HL-60/S4 (cell line): ENCODE data around the gene RNU7-1.

Source experiments
- in situ Hi-C: fragments of 300-500 bp; cut with MboI; formaldehyde crosslinking; loops from 2 replicates; pipeline ENCODE4 v1.14.3; 2022; ENCODE audit warnings: low sequenced_read_pairs

RNU7-1 gene

DNA sequence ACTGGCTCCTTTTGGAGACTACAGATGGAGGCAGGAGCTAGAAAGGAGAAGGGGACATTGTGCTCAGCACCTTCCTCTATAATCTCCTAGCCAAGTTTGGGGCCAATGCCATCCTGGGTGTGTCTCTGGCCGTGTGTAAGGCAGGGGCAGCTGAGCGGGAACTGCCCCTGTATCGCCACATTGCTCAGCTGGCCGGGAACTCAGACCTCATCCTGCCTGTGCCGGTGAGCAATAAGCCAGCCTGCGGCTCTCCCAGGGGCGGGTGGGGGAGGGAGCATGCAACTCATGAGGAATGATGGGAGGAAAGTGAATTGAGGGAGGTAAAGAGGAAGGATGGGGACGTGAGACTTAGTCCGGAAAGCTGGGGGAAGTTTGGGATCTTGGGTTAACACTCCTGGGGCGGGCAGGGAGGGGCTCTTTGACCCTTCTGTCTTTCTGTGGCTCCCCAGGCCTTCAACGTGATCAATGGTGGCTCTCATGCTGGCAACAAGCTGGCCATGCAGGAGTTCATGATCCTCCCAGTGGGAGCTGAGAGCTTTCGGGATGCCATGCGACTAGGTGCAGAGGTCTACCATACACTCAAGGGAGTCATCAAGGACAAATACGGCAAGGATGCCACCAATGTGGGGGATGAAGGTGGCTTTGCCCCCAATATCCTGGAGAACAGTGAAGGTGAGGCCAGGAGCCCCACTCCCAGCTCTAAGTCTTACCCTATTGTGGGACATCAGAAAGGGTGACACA, 26.0 kb upstream of the RNU7-1 start:
- in situ Hi-C loops: no loop called here

DNA sequence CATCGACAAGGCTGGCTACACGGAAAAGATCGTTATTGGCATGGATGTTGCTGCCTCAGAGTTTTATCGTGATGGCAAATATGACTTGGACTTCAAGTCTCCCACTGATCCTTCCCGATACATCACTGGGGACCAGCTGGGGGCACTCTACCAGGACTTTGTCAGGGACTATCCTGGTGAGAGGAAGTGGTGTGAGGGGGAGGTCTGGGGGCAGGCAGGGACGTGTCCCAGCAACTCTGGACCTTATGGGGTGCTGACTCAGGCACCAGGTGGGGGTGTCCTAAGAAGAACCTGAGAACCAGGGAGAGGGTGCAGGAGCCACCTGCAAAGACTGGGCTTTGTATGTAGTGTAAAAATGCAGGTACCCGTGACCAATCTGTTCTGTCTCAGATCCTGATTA, 24.0 kb upstream of the RNU7-1 start:
- in situ Hi-C loops: no loop called here

DNA sequence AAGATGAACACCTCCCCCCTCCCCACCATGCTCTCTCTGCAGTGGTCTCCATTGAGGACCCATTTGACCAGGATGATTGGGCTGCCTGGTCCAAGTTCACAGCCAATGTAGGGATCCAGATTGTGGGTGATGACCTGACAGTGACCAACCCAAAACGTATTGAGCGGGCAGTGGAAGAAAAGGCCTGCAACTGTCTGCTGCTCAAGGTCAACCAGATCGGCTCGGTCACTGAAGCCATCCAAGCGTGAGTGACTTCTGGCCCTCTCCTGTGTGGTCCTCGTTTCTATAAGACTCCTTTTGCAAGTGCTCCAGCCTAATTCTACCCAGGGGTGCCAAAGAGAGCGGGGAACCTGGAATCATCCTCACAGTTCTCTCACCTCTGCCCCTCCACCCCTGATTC, 22.1 kb upstream of the RNU7-1 start:
- in situ Hi-C loops: no loop called here

DNA sequence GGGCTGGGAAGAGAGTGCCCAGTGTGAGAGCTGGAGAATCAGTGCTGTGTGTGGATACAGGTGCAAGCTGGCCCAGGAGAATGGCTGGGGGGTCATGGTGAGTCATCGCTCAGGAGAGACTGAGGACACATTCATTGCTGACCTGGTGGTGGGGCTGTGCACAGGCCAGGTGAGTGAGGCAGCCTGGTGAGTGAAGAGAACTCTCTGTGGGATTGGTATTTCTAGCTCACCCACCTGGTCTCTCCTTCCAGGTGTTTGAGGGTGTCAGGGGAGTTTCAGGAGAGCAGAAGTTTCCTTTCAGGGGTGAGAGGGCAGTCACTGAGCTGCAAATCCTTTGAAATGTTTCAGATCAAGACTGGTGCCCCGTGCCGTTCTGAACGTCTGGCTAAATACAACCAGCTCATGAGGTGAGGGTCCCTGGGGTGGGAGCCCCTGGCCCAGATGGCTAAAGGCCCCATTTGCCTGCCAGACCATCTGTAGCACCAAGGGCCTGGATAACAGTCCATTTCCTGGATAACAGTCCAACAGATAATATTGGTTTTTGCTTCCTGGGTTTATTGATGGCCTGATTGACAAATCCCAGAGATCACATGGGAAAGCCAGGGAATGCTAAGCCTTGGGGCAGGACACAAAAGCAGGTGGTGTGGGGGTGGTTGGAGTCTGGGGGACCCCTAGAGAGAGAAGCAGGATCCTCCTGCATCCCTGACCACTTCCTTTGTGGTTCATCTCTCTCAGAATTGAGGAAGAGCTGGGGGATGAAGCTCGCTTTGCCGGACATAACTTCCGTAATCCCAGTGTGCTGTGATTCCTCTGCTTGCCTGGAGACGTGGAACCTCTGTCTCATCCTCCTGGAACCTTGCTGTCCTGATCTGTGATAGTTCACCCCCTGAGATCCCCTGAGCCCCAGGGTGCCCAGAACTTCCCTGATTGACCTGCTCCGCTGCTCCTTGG, 21.3 kb upstream of the RNU7-1 start:
- in situ Hi-C loops: no loop called here

DNA sequence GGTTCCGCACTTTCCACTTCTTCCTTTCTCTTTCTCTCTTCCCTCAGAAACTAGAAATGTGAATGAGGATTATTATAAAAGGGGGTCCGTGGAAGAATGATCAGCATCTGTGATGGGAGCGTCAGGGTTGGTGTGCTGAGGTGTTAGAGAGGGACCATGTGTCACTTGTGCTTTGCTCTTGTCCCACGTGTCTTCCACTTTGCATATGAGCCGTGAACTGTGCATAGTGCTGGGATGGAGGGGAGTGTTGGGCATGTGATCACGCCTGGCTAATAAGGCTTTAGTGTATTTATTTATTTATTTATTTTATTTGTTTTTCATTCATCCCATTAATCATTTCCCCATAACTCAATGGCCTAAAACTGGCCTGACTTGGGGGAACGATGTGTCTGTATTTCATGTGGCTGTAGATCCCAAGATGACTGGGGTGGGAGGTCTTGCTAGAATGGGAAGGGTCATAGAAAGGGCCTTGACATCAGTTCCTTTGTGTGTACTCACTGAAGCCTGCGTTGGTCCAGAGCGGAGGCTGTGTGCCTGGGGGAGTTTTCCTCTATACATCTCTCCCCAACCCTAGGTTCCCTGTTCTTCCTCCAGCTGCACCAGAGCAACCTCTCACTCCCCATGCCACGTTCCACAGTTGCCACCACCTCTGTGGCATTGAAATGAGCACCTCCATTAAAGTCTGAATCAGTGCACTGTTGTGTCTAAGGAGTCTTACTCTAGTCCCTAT, 20.4 kb upstream of the RNU7-1 start:
- in situ Hi-C loops: no loop called here

DNA sequence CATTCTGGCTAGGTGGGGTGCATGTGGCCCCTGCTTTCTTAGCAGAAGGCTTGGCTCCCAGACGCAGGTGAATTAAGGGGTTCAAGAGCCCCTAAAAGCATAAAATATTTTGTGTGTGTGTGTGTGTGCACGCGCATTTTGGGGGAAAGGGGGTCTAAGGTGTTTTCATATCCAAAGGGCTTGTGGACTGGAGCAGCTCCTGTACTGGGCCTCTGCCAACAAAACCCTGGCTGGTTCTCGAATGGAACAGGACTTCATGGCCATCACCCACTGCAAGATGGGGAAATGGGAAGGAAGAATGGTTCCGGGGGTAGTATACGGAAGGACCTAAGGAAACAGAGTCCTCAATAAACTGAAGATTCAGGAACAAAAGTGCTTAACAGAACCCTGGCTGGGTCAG, 19.8 kb upstream of the RNU7-1 start:
- in situ Hi-C loops: no loop called here

DNA sequence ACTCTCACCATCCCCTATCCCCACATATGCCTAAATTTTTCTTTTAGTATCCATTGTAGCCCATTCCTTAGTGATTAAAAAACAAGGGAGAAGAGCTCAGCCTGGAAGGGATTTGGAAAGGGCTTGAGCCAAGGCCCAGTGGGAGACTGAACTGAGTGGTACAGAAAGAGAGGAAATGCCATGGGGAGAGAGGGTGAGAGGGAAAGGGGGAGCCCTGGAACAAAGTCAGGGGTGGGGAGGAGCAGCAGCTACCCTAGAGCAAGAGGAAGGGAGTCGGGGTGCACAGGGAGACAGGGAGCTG, 18.4 kb upstream of the RNU7-1 start:
- in situ Hi-C loops: loop anchor here (25.0 kb wide), 1 partner anchor 187 kb away; the partner anchor contains the start of gene C1RL

DNA sequence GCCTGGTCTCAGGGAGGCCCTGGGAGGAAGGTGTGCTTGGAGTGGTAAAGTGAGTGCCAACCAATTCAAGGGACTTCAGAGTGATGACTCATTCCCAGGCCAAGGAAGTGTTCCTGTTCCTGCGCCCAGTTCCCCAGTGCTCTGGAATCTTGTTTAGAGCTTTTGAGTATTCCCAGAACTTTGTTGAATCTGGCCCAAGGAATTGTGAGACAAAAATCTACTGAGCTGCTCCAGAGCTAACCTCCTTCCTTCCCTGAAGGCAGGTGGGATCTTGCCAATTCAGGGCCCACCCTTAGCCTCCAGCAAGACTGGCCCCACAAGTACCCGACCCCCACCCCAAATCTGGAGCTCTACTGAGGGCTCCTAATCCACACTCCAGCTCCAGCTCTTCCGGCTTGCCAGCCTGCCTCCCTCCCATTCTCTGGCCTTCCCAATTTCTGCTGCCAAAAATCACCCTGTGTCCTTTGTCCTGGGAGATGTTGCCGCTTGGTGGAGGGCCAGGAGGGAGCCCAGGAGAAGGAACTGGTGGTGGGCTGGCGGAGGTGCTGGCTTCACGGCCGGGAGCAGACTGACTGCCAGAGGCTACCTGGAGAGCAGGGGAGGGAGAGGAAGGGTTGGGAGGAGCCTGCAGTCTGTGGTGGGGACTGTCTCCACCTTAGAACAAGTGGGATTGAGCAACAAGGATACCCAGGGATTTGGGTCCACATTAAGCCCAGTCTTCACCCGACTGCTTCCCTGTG, 17.9 kb upstream of the RNU7-1 start:
- in situ Hi-C loops: loop anchor here (25.0 kb wide), 1 partner anchor 187 kb away; the partner anchor contains the start of gene C1RL

DNA sequence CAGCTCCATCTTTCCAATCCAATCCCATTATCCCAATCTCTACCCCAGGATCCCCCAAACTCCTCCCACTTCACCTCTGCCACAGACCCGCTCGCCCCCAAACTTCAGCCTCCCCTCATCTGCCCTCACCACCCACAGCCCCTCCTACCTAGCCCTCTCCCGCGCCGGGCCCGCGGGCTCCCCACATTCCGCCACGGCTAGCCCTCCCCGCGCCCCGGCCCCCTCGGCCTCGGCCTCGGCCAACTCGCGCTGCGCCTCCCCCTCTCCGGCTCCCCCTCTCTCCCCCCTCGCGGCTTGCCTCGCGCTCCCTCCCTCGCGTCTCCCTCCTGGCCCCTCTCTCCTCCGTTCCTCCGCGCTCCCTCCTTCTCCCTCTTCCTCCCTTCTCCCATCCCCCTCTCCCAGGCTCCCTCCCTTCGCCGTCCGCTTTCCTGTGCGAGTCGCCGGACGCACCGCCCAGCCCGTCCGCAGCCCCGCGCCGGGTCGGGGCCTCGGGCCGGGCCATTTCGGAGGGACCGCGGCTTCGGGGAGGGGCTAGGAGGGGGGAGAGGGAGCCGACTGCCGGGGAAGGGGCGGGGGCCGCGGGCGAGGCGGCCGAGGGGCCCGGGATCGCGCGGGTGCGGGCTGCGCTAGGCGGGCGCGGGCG, 16.1 kb upstream of the RNU7-1 start, which contains the start of gene ATN1:
ATN1 (plus strand) TSS at position 581 of the 643 bp plus-strand sequence. CDS start 6,043 bp downstream, outside the sequence.
- in situ Hi-C loops: loop anchor here (25.0 kb wide), 1 partner anchor 185 kb away; the partner anchor contains the start of gene C1RL

DNA sequence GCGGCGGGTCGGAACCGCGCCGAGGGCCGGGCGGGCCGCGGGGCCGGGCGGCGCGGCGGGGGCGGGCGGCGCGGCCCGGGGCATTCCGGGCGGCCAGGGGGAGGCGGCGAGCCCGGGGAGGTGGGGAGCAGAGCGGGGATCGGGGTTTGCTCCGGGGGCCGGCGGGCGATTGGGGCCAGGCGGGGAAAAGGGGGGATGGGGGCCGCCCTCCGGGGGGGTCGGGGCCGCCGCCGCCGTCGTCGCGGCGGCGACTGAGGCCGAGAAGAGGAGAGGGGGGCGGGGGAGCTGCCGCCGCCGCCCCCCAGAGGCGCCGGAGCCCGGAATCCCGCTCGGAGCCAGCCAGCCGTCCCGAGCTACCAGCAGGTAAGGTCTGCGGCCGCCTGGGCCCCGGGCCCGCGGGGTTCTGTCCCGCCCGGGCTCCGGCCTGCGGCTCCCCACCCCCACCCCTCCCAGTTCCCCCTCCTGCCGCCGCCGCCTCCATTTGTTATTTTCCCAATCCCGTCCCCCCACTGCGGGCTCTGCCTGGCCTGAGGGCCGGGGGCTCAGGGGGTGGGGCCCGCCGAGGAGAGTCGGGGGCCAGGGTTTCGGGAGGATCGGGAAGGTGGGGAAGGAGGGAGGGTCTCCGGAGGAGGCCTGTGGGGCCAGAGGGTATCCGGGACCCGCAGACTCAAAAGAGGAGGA, 15.5 kb upstream of the RNU7-1 start:
- in situ Hi-C loops: loop anchor here (25.0 kb wide), 1 partner anchor 184 kb away; the partner anchor contains the start of gene C1RL

DNA sequence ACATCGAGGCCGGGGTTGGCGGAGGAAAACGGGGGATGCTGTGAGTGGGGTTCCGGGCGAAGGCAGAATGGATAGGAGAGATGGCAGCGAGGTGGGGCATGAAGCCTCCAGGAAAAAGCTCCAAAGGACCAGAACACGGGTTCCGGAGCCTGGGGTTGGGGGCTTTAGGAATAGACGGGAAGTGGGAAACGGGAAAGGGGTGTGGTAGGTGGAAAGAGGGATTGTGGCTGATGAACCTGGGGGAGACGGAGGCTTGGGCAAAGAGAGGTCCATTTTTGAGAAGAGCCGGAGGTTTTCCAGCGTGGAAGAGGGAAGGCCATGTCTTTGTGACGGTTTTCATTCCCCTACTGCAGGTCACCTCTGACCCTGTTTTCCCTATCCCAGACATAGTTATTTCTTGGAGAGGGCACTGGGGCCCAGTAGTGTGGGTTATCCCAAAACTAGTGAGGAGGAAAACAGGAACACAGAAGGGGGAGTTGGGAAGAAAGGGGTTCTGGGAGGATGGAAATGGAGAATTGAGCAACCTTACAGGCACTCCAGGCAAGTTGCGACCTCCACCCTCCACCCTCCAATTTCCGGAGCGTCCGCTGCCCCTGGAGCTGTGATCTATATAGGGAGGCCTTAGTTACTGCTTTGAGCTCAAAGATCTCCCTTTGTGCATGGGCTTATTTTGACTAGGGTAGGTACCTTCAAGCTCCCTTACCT, 14.8 kb upstream of the RNU7-1 start:
- in situ Hi-C loops: loop anchor here (25.0 kb wide), 1 partner anchor 183 kb away; the partner anchor contains the start of gene C1RL

DNA sequence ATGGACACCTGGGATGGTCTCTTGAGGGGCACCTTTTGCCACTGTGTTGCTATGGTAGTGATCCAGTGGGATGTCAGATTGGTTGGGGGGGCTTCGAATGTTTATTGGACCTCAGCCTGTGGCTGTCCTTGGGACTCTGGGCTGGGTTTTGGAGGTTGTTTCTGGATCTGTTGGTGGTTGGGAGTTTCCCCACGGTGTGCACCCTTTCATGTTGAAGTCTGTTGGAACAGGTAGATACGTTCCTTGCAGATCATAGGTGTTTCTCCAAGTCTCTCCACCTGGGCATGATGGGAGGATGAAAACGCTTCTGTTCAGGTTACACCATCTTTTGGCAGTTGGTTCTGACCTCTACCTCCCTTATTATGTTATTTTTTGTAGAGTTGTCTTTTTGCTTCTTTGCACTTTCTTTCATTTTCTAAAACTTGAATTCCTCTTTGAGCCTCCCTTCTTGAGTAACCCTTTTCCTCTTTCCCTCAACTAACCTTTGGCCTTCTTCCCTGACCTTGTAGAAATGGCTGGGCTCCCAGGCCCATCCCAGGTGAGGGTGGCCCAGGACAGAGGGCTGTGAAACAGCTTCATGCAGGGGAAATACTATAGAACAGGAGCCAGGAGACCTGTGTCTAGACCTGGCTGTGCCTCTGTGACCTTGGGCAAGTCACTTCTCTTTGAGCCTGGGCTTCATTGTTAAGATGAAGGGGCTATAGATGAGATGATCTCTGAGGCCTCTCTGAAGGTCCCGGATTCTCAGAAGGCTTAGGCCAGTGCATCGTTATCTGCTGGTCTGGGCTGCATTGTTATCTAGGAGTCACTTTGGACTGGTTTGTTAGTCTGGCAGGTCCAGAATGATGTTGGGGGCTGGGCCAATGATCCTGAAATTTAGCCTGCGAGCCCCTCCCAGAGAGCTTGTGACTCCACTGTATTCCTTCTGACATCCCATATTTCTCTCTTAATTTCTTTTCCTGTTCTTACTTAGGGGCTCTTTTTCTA, 13.9 kb upstream of the RNU7-1 start:
- in situ Hi-C loops: loop anchor here (25.0 kb wide), 1 partner anchor 183 kb away; the partner anchor contains the start of gene C1RL

DNA sequence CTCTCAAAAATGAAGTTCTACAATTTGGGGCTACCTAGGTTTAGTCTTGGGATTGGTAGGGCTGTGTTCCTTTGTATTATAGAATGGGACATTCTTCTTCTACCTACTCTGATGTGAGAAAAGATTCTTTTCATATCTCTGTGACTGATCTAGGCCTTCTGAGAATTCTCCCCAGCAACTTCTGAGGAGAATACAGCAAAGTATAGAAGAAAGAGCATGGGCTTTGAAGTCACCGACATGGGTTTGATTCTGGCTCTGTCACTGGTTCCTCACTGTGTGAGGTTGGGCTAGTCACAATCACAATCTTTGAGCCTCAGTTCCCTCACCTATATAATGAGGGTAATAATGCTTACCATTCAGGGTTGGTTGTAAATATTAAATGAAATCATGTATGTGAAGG, 10.8 kb upstream of the RNU7-1 start:
- in situ Hi-C loops: loop anchor here (25.0 kb wide), 1 partner anchor 180 kb away; the partner anchor contains the start of gene C1RL

DNA sequence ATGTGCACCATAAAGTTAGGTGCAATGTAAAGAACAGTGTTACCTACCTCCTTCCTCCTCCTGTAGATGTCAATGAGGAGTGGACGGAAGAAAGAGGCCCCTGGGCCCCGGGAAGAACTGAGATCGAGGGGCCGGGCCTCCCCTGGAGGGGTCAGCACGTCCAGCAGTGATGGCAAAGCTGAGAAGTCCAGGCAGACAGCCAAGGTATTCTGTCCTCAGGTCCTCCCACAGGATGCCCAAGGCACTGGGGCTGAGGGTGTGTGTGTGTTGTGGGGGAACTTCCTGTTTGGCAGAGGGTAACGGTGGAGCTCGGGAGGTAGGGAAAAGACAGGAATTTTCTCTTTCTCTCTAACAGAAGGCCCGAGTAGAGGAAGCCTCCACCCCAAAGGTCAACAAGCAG, 9.5 kb upstream of the RNU7-1 start:
- in situ Hi-C loops: loop anchor here (25.0 kb wide), 1 partner anchor 178 kb away; the partner anchor contains the start of gene C1RL

DNA sequence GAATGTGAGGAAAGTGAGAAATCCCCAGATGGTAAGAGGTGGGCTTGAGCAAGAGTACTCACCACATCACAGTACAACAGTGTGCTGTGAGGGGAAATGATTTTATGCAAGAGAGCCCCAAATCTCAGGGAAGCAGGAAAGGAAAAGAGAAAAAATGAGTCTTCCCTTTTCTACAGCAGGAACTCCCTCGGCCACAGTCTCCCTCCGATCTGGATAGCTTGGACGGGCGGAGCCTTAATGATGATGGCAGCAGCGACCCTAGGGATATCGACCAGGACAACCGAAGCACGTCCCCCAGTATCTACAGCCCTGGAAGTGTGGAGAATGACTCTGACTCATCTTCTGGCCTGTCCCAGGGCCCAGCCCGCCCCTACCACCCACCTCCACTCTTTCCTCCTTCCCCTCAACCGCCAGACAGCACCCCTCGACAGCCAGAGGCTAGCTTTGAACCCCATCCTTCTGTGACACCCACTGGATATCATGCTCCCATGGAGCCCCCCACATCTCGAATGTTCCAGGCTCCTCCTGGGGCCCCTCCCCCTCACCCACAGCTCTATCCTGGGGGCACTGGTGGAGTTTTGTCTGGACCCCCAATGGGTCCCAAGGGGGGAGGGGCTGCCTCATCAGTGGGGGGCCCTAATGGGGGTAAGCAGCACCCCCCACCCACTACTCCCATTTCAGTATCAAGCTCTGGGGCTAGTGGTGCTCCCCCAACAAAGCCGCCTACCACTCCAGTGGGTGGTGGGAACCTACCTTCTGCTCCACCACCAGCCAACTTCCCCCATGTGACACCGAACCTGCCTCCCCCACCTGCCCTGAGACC, 8.0 kb upstream of the RNU7-1 start:
- in situ Hi-C loops: loop anchor here (25.0 kb wide), 1 partner anchor 177 kb away; the partner anchor contains the start of gene C1RL

DNA sequence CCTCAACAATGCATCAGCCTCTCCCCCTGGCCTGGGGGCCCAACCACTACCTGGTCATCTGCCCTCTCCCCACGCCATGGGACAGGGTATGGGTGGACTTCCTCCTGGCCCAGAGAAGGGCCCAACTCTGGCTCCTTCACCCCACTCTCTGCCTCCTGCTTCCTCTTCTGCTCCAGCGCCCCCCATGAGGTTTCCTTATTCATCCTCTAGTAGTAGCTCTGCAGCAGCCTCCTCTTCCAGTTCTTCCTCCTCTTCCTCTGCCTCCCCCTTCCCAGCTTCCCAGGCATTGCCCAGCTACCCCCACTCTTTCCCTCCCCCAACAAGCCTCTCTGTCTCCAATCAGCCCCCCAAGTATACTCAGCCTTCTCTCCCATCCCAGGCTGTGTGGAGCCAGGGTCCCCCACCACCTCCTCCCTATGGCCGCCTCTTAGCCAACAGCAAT, 7.4 kb upstream of the RNU7-1 start:
- in situ Hi-C loops: loop anchor here (25.0 kb wide), 1 partner anchor 176 kb away; the partner anchor contains the start of gene C1RL
